H1 (cell line): ENCODE measurements around the gene ALG5. TPM values are rescaled to one million over a fixed set of nuclear protein-coding genes. Genes with fewer than 3 reads are reported as not detected.

Experiments
- CTCF ChIA-PET: fragments of 300-600 bp; sonication (Branson Sonifier 250); formaldehyde crosslinking; loops from one replicate; lab custom pipeline; 2021; ENCODE audit not compliant: partially characterized antibody; lab: Charles Lee
- POLR2A ChIA-PET: fragments of 300-600 bp; sonication (Branson Sonifier 250); formaldehyde crosslinking; loops from one replicate; lab custom pipeline; 2021; ENCODE audit warnings: inconsistent platforms; ENCODE audit not compliant: partially characterized antibody; lab: Charles Lee
- DNase-seq, 2 experiments: peaks; one replicate each; pipeline versions ENCODE4 v3.0.0 to v3.0.0-alpha.2; 2010 to 2022; ENCODE audit warnings: low spot score in 2 of 2, low read depth in 1 of 2, mixed read lengths in 1 of 2
- FAIRE-seq: peaks from 2 replicates; lab custom pipeline; 2011; peaks lifted over from hg19 to GRCh38; lab: Jason Lieb, UNC
- H2AFZ ChIP-seq: 2 replicates; pipeline ENCODE4 v1.8.1; 2012; ENCODE audit warnings: low read length, inconsistent platforms
- H2AK5ac ChIP-seq: 2 replicates; pipeline ENCODE4 v1.6.1; 2013; ENCODE audit warnings: low read depth, low read length
- H2BK120ac ChIP-seq: replicated peaks from 2 replicates; pipeline ENCODE3; 2013; ENCODE audit warnings: low read depth, low read length, inconsistent platforms
- H2BK12ac ChIP-seq: 2 replicates; pipeline ENCODE4 v1.6.1; 2013; ENCODE audit warnings: low read depth, low read length
- H2BK15ac ChIP-seq: 2 replicates; pipeline ENCODE4 v1.6.1; 2013; ENCODE audit warnings: low read length
- H2BK20ac ChIP-seq: 2 replicates; pipeline ENCODE4 v1.6.1; 2013; ENCODE audit warnings: low read length
- H2BK5ac ChIP-seq: 2 replicates; pipeline ENCODE4 v1.6.1; 2013; ENCODE audit warnings: low read depth, low read length
- H3K14ac ChIP-seq: 2 replicates; pipeline ENCODE4 v1.6.1; 2013; ENCODE audit warnings: inconsistent platforms; ENCODE audit not compliant: insufficient read length
- H3K18ac ChIP-seq: 2 replicates; pipeline ENCODE4 v1.6.1; 2013; ENCODE audit warnings: low read length; ENCODE audit errors: extremely low read depth
- H3K23ac ChIP-seq: 2 replicates; pipeline ENCODE4 v1.6.1; 2013; ENCODE audit warnings: inconsistent platforms; ENCODE audit not compliant: insufficient read length
- H3K23me2 ChIP-seq: 2 replicates; pipeline ENCODE4 v1.6.1; 2013; ENCODE audit warnings: low read depth, low read length
- H3K27ac ChIP-seq: 2 replicates; pipeline ENCODE4 v1.6.1; 2011; ENCODE audit warnings: low read depth, low read length, inconsistent platforms
- H3K27me3 ChIP-seq, 4 experiments: replicated peaks in 1 of 4; 1 replicate in 1 of 4; 2 replicates in 3 of 4; pipeline versions ENCODE4 v1.6.1 to v1.8.1; 2011 to 2013; ENCODE audit warnings: low read length in 3 of 4, mild to moderate bottlenecking in 3 of 4, inconsistent platforms in 2 of 4, mixed read lengths in 2 of 4, moderate library complexity in 1 of 4; ENCODE audit not compliant: control insufficient read depth in 3 of 4, insufficient read depth in 3 of 4; ENCODE audit errors: extremely low read depth in 1 of 4
- H3K36me3 ChIP-seq, 4 experiments: 2 replicates each; pipeline versions ENCODE4 v1.6.1 to v1.8.1; 2011 to 2013; ENCODE audit warnings: mild to moderate bottlenecking in 4 of 4, low read length in 3 of 4, moderate library complexity in 2 of 4, control low read depth in 1 of 4, inconsistent platforms in 1 of 4; ENCODE audit not compliant: insufficient read depth in 4 of 4, control insufficient read depth in 2 of 4
- H3K4ac ChIP-seq: replicated peaks from 2 replicates; pipeline ENCODE3; 2013; ENCODE audit warnings: low read length, low read depth, mixed read lengths, inconsistent platforms; ENCODE audit not compliant: insufficient read length
- H3K4me1 ChIP-seq, 4 experiments: replicated peaks in 1 of 4; 1 replicate in 1 of 4; 2 replicates in 3 of 4; pipeline versions ENCODE4 v1.6.1 to v1.8.1; 2011 to 2013; ENCODE audit warnings: low read length in 3 of 4, inconsistent platforms in 2 of 4, mixed read lengths in 1 of 4; ENCODE audit not compliant: insufficient read depth in 4 of 4, control insufficient read depth in 3 of 4
- H3K4me2 ChIP-seq, 2 experiments: 2 replicates each; pipeline versions ENCODE4 v1.6.1 to v1.8.1; 2011 to 2013; ENCODE audit warnings: low read depth in 2 of 2, low read length in 2 of 2, control low read depth in 1 of 2, inconsistent platforms in 1 of 2, mild to moderate bottlenecking in 1 of 2; ENCODE audit not compliant: insufficient read depth in 1 of 2
- H3K4me3 ChIP-seq, 4 experiments: fragments of 200-600, 300-600 bp in 1 of 4; sonication (generic), shearing (Covaris generic), sonication (Bioruptor Twin) in 1 of 4; 2 replicates each; pipeline versions ENCODE4 v1.5.1 to v1.8.1; 2011 to 2016; ENCODE audit warnings: low read length in 4 of 4, low read depth in 3 of 4, control low read depth in 2 of 4, inconsistent platforms in 2 of 4, mild to moderate bottlenecking in 2 of 4, mixed read lengths in 1 of 4, moderate library complexity in 1 of 4; ENCODE audit not compliant: insufficient read depth in 2 of 4; ENCODE audit errors: extremely low read depth in 1 of 4
- H3K56ac ChIP-seq: replicated peaks from 2 replicates; pipeline ENCODE3; 2013; ENCODE audit warnings: low read depth, mild to moderate bottlenecking, mixed read lengths, low read length, inconsistent platforms; ENCODE audit not compliant: insufficient read length
- H3K79me1 ChIP-seq: 2 replicates; pipeline ENCODE4 v1.6.1; 2013; ENCODE audit warnings: low read depth, low read length, control low read depth
- H3K79me2 ChIP-seq, 2 experiments: 2 replicates each; pipeline versions ENCODE4 v1.6.1 to v1.8.1; 2012 to 2013; ENCODE audit warnings: low read length in 2 of 2, mild to moderate bottlenecking in 2 of 2, inconsistent platforms in 1 of 2; ENCODE audit not compliant: insufficient read depth in 2 of 2, control insufficient read depth in 1 of 2
- H3K9ac ChIP-seq, 4 experiments: replicated peaks in 1 of 4; 1 replicate in 1 of 4; 2 replicates in 3 of 4; pipeline versions ENCODE4 v1.6.1 to v1.8.1; 2011 to 2013; ENCODE audit warnings: low read depth in 3 of 4, low read length in 3 of 4, control low read depth in 2 of 4, mild to moderate bottlenecking in 2 of 4, moderate library complexity in 2 of 4, inconsistent platforms in 1 of 4; ENCODE audit errors: extremely low read depth in 1 of 4
- H3K9me3 ChIP-seq, 2 experiments: 2 replicates each; pipeline versions ENCODE4 v1.6.1 to v1.8.1; 2012 to 2013; ENCODE audit warnings: mild to moderate bottlenecking in 2 of 2, moderate library complexity in 2 of 2, control low read depth in 1 of 2, inconsistent platforms in 1 of 2, low read depth in 1 of 2, low read length in 1 of 2, mixed read lengths in 1 of 2; ENCODE audit not compliant: insufficient read depth in 2 of 2
- H4K20me1 ChIP-seq, 2 experiments: replicated peaks in 1 of 2; 2 replicates each; pipeline versions ENCODE3 to v1.8.1; 2011 to 2013; ENCODE audit warnings: inconsistent platforms in 2 of 2, low read length in 2 of 2, mild to moderate bottlenecking in 1 of 2; ENCODE audit not compliant: insufficient read depth in 2 of 2, control insufficient read depth in 1 of 2
- H4K5ac ChIP-seq: 2 replicates; pipeline ENCODE4 v1.6.1; 2013; ENCODE audit warnings: low read length, low read depth, mixed read lengths, inconsistent platforms; ENCODE audit not compliant: insufficient read length
- H4K8ac ChIP-seq: 2 replicates; pipeline ENCODE4 v1.8.0; 2013; ENCODE audit warnings: mild to moderate bottlenecking, moderate library complexity, low read length, inconsistent platforms; ENCODE audit not compliant: insufficient read depth; ENCODE audit errors: extremely low read depth
- H4K91ac ChIP-seq: replicated peaks from 2 replicates; pipeline ENCODE3; 2013; ENCODE audit warnings: low read length, mixed read lengths, inconsistent platforms; ENCODE audit not compliant: insufficient read length
- KDM4A ChIP-seq: IDR thresholded peaks from one replicate; pipeline ENCODE4 v1.7.1; 2012; ENCODE audit warnings: low read depth, mild to moderate bottlenecking, moderate library complexity, low read length, inconsistent platforms; ENCODE audit not compliant: severe bottlenecking
- MAFK ChIP-seq: IDR thresholded peaks from 2 replicates; pipeline ENCODE4 v1.6.1; 2012; ENCODE audit warnings: low read depth, mild to moderate bottlenecking, improper control_type of control experiment, low read length
- NRF1 ChIP-seq: IDR thresholded peaks from 2 replicates; pipeline ENCODE4 v1.6.1; 2011; ENCODE audit warnings: mild to moderate bottlenecking, low read depth, low read length, improper control_type of control experiment
- YY1 ChIP-seq: IDR thresholded peaks from 2 replicates; pipeline ENCODE4 v1.6.1; 2011; ENCODE audit warnings: low read depth, mild to moderate bottlenecking, low read length
- WGBS, 2 experiments: shearing (Covaris generic) in 1 of 2; methylation state at CpG; one replicate each; pipeline versions ENCODE4 v1.1.6 to v1.1.7; 2013 to 2015; ENCODE audit warnings: low lambda C conversion rate in 2 of 2, mixed read lengths in 2 of 2, inconsistent platforms in 1 of 2, low coverage in 1 of 2, missing lambda C conversion rate in 1 of 2; ENCODE audit not compliant: insufficient replicate concordance in 2 of 2, insufficient coverage in 1 of 2, insufficient read length in 1 of 2; ENCODE audit errors: extremely low coverage in 1 of 2, missing lambda C conversion rate in 1 of 2; 5-methylcytosine and 5-hydroxymethylcytosine counted together
- polyA plus RNA-seq, 7 experiments: library from polyadenylated mRNA; depleted of rRNA in 3 of 7; stranded (reverse) in 5 of 7; unstranded in 2 of 7; fragments of >200 nt in 5 of 7; fragments of 200-250 nt in 2 of 7; gene quantifications; 1 replicate in 5 of 7; 2 replicates in 1 of 7; 4 replicates in 1 of 7; pipeline versions ENCODE4 v1.2.1 to v1.2.3, GENCODE V29; 2011 to 2013; ENCODE audit warnings: missing spikeins in 2 of 7, mixed read lengths in 2 of 7
- total RNA-seq: library from RNA; stranded (reverse); fragmentation: NEBNext Ultra II Directional; extraction: Animal tissue kit (Norgen Biotek cat#: 25700); gene quantifications from 2 replicates; pipeline ENCODE4 v1.2.1, GENCODE V29; 2021
- TF ChIP-seq, protein P1 (sequence below): IDR thresholded peaks from 2 replicates; pipeline ENCODE4 v1.6.1; 2012; ENCODE audit warnings: low read length, inconsistent platforms

Gene ALG5
- total and polyA plus RNA-seq, 2 of the 8 experiments (the other 6 are each of a cell fraction or from before 2014, with no cell fraction given): 15.0 to 24.3 TPM

DNA sequence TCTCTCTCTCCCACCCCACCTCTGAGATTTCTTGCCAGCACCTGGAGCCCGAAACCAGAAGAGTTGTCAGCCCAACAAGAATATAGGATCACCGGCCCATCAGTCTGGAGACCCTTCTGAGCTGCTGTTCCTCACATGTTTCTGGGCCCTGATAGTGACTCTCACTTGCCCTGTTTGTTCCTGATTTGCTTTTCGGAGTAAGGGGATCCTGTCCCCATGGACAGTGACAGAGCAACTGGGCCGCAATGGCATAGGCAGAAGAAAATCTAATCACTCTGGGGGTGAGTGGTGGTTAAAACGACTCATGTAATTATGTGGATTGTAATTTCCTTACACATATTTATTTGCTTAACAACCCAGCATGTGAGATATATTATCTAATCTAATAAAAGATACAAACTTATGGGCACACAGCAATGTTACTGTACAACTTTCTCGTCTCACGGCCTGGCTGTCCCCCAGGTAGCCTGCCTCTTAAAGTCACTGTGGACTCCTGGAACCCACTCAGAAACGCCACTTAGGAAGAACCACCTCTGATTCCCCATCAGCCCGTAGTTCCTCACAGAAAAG lies 78.4 kb downstream of the ALG5 start:
- Histone ChIP-seq H3K4me1 (peaks cover 3 to 5% (median 4%) of the 10 kb centered on the region in 4 experiments; a peak in 3 of 7 replicates), H2AFZ (no peak overlapping the region; the same call in 1 of the 2 replicates), H2BK20ac (no peak overlapping the region), H2BK15ac (no peak overlapping the region), H2BK5ac (no peak overlapping the region), H2AK5ac (no peak overlapping the region), H4K91ac (no peak overlapping the region), H4K5ac (no peak overlapping the region), H2BK12ac (no peak overlapping the region), H3K36me3 (no peaks in the 10 kb centered on the region), H3K14ac (no peak overlapping the region), H3K79me1 (no peaks in the 10 kb centered on the region), H2BK120ac (no peak overlapping the region), H3K27me3 (peaks cover 1 to 20% (median 16%) of the 10 kb centered on the region in 4 experiments), H3K56ac (no peak overlapping the region), H4K8ac (no peak overlapping the region), H3K23me2 (peaks cover 10% of the 10 kb centered on the region; the same call in 1 of the 2 replicates), H4K20me1 (no peaks in the 10 kb centered on the region), H3K4ac (no peak overlapping the region), H3K23ac (no peak overlapping the region), H3K4me2 (peak overlapping the region; percentile 62 to 64), H3K4me3 (peak overlapping the region; percentile 37 to 67 (median 48)), H3K9ac (no peak overlapping the region; a peak in 1 of 7 replicates), H3K18ac (no peak overlapping the region), H3K9me3 (no peaks in the 10 kb centered on the region), H3K79me2 (no peaks in the 10 kb centered on the region), H3K27ac (no peak overlapping the region)
- DNase-seq (no peak), FAIRE-seq (no peak)
- ChIA-PET POLR2A (no interaction called here), CTCF (interaction anchor here (1.2 kb wide), 1 partner anchor 40 kb away, joined by 3 read pairs; no protein-coding TSS in a partner anchor)
- 71% methylated on average over 9 of the region's 9 CpGs; no CpG with 5 or more reads in 1 of the 2 experiments for WGBS, 2 experiments
- no peak for TF ChIP-seq NRF1
- TF ChIP-seq MAFK: no peak
- TF ChIP-seq KDM4A: no peak
- no peak for TF ChIP-seq YY1
- TF ChIP-seq, protein P1, sequence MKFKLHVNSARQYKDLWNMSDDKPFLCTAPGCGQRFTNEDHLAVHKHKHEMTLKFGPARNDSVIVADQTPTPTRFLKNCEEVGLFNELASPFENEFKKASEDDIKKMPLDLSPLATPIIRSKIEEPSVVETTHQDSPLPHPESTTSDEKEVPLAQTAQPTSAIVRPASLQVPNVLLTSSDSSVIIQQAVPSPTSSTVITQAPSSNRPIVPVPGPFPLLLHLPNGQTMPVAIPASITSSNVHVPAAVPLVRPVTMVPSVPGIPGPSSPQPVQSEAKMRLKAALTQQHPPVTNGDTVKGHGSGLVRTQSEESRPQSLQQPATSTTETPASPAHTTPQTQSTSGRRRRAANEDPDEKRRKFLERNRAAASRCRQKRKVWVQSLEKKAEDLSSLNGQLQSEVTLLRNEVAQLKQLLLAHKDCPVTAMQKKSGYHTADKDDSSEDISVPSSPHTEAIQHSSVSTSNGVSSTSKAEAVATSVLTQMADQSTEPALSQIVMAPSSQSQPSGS: no peak
